Ovary (tissue), 3 donors: ENCODE results near the gene SH3RF3.

Source experiments
- CTCF ChIP-seq, 3 donors: fragments of 450-650 bp in 2 of 3; fragments of 200-600 bp in 1 of 3; IDR thresholded peaks; one replicate each; pipeline versions ENCODE4 v1.5.1 to v1.8.0; 2016 to 2022; ENCODE audit warnings: antibody characterized with exemption in 3 of 3, mild to moderate bottlenecking in 1 of 3
- EP300 ChIP-seq: sonication (generic); formaldehyde crosslinking; IDR thresholded peaks from one replicate; pipeline ENCODE4 v1.6.1; 2017; ENCODE audit warnings: antibody characterized with exemption
- donor health status: DM: no; HTN: no; CAD: no.

GRCh38 chr2:109527079-109527478, 398.1 kb downstream of the SH3RF3 start:
- TF ChIP-seq CTCF (IDR thresholded peaks at IDR 0.05) (no peak), EP300 (no peak)
